ENCODE measurements around the gene RPL27A.

The RPL27A gene

GRCh38 chr11:8709002-8709672 lies 26.5 kb downstream of the RPL27A start:
- no CpG with 5 or more reads among the region's 12 CpGs for WGBS (ENCODE audit: extremely low coverage, insufficient coverage, insufficient read length)
- H3K4ac ChIP-seq (ENCODE audit: low read depth, low read length) = no peak overlapping the region
- H3K27me3 ChIP-seq (ENCODE audit: insufficient read depth, low read length) = no peaks in the 10 kb centered on the region
- H3K18ac ChIP-seq (ENCODE audit: low read length) = no peak overlapping the region
- H3K23ac ChIP-seq (ENCODE audit: low read length) = no peak overlapping the region
- H3K4me3 ChIP-seq (ENCODE audit: low read depth, low read length) = no peak overlapping the region
- no peak overlapping the region for H4K91ac ChIP-seq (ENCODE audit: low read depth, low read length)
- H3K79me2 ChIP-seq (ENCODE audit: control insufficient read depth, insufficient read depth, low read length, poor library complexity) = no peaks in the 10 kb centered on the region
- H2BK12ac ChIP-seq (ENCODE audit: low read length) = no peak overlapping the region
- no peak overlapping the region for H3K4me2 ChIP-seq (ENCODE audit: low read length)
- H3K9me3 ChIP-seq (ENCODE audit: insufficient read depth, low read depth, low read length) = no peaks in the 10 kb centered on the region
- peaks cover 48 to 56% of the 10 kb centered on the region in 2 experiments for H3K36me3 ChIP-seq (ENCODE audit: control insufficient read depth in 1 of 2, insufficient read depth in 2 of 2, low read length in 2 of 2)
- H3K27ac ChIP-seq (ENCODE audit: low read depth, low read length) = no peak overlapping the region
- H2AK5ac ChIP-seq (ENCODE audit: low read length) = no peak overlapping the region
- H3K4me1 ChIP-seq (ENCODE audit: control insufficient read depth in 1 of 2, insufficient read depth in 2 of 2, low read length in 2 of 2) = peaks cover 2 to 3% of the 10 kb centered on the region in 2 experiments
- H2AFZ ChIP-seq (ENCODE audit: insufficient read depth, low read length, poor library complexity) = no peak overlapping the region
- H3K9ac ChIP-seq (ENCODE audit: low read length) = no peak overlapping the region
- no peak overlapping the region for H4K12ac ChIP-seq (ENCODE audit: low read depth, low read length)
- no peak overlapping the region for H2BK5ac ChIP-seq (ENCODE audit: low read depth, low read length, poor library complexity)
- no peak for DNase-seq
- no peak overlapping the region for H4K8ac ChIP-seq (ENCODE audit: low read depth, low read length)
- H3K79me1 ChIP-seq (ENCODE audit: low read length) = no peaks in the 10 kb centered on the region
- H2BK120ac ChIP-seq (ENCODE audit: insufficient read depth, low read length, poor library complexity) = no peak overlapping the region
- H3K14ac ChIP-seq (ENCODE audit: low read length) = no peak overlapping the region

DNA sequence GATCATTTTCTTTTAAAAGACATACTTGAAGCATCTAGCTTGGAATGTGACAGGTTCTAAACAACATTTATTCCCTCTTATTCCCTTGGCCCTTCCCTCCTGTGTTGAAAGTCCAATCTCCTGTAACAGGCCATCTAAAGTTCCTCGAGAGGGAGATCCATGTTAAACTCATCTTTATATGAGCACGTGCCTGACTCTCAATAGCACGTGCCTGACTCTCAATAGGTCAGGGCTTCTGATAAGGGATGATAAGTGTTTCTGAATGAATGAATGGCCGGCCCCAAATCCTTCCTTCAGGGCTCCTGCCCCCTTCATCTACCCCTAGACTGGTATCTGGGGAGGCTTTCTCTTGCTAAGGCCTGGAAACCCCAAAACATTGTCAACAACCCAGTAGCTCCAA lies 27.2 kb downstream of the RPL27A start:
- no peak overlapping the region for H3K9ac ChIP-seq (ENCODE audit: low read length)
- no peak overlapping the region for H3K18ac ChIP-seq (ENCODE audit: low read length)
- no peak overlapping the region for H4K91ac ChIP-seq (ENCODE audit: low read depth, low read length)
- no peak overlapping the region for H2AFZ ChIP-seq (ENCODE audit: insufficient read depth, low read length, poor library complexity)
- H2BK5ac ChIP-seq (ENCODE audit: low read depth, low read length, poor library complexity) = no peak overlapping the region
- no peak overlapping the region for H2BK12ac ChIP-seq (ENCODE audit: low read length)
- H4K12ac ChIP-seq (ENCODE audit: low read depth, low read length) = no peak overlapping the region
- peaks cover 51 to 59% of the 10 kb centered on the region in 2 experiments for H3K36me3 ChIP-seq (ENCODE audit: control insufficient read depth in 1 of 2, insufficient read depth in 2 of 2, low read length in 2 of 2)
- H3K23ac ChIP-seq (ENCODE audit: low read length) = no peak overlapping the region
- H3K14ac ChIP-seq (ENCODE audit: low read length) = no peak overlapping the region
- no peak overlapping the region for H3K4me3 ChIP-seq (ENCODE audit: low read depth, low read length)
- H3K9me3 ChIP-seq (ENCODE audit: insufficient read depth, low read depth, low read length) = no peaks in the 10 kb centered on the region
- no peak overlapping the region for H2BK120ac ChIP-seq (ENCODE audit: insufficient read depth, low read length, poor library complexity)
- no peak overlapping the region for H3K27ac ChIP-seq (ENCODE audit: low read depth, low read length)
- H3K4me1 ChIP-seq (ENCODE audit: control insufficient read depth in 1 of 2, insufficient read depth in 2 of 2, low read length in 2 of 2) = peaks cover 4 to 9% of the 10 kb centered on the region in 2 experiments
- no peak overlapping the region for H3K4ac ChIP-seq (ENCODE audit: low read depth, low read length)
- no peak overlapping the region for H4K8ac ChIP-seq (ENCODE audit: low read depth, low read length)
- no peak overlapping the region for H3K4me2 ChIP-seq (ENCODE audit: low read length)
- WGBS (ENCODE audit: extremely low coverage, insufficient coverage, insufficient read length) = no CpG with 5 or more reads among the region's 4 CpGs
- no peaks in the 10 kb centered on the region for H3K79me2 ChIP-seq (ENCODE audit: control insufficient read depth, insufficient read depth, low read length, poor library complexity)
- no peaks in the 10 kb centered on the region for H3K79me1 ChIP-seq (ENCODE audit: low read length)
- no peak for DNase-seq
- H3K27me3 ChIP-seq (ENCODE audit: insufficient read depth, low read length) = no peaks in the 10 kb centered on the region
- no peak overlapping the region for H2AK5ac ChIP-seq (ENCODE audit: low read length)

DNA sequence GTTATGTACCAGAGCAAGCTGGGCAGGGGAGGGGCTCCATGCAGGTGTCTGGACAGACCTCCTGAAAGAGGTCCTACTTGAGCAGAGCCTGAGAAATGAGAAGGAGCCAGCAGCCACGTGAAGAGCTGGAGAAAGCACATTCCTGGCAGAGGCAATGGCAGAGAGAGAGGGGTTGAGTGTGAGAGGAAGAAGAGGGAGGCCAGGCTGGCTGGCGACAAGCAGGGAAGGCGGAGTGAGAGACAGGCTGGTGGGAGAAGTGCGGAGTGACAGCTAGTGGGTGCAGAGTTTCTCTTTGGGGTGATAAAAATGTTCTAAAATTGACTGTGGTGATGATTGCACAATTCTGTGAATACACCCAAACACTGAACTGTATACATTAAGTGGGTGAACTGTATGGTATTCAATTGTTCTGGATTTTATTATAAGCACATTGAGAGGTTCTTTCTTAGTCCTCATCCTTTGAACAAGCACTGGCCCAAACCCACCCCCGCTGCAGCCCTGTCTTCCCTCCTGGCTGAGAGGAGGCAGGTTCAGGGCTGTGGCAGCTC lies 29.4 kb downstream of the RPL27A start:
- Histone ChIP-seq H3K27ac (ENCODE audit: low read depth, low read length) (no peak overlapping the region), H3K14ac (ENCODE audit: low read length) (no peak overlapping the region), H3K23ac (ENCODE audit: low read length) (no peak overlapping the region), H3K79me1 (ENCODE audit: low read length) (peaks cover 5% of the 10 kb centered on the region), H2BK5ac (ENCODE audit: low read depth, low read length, poor library complexity) (no peak overlapping the region), H4K12ac (ENCODE audit: low read depth, low read length) (no peak overlapping the region), H2BK120ac (ENCODE audit: insufficient read depth, low read length, poor library complexity) (no peak overlapping the region), H3K9ac (ENCODE audit: low read length) (no peak overlapping the region), H3K36me3 (ENCODE audit: control insufficient read depth in 1 of 2, insufficient read depth in 2 of 2, low read length in 2 of 2) (peaks cover 51% of the 10 kb centered on the region in 2 experiments), H2AFZ (ENCODE audit: insufficient read depth, low read length, poor library complexity) (no peak overlapping the region), H3K27me3 (ENCODE audit: insufficient read depth, low read length) (no peaks in the 10 kb centered on the region), H2AK5ac (ENCODE audit: low read length) (no peak overlapping the region), H3K18ac (ENCODE audit: low read length) (no peak overlapping the region), H3K79me2 (ENCODE audit: control insufficient read depth, insufficient read depth, low read length, poor library complexity) (no peaks in the 10 kb centered on the region), H4K8ac (ENCODE audit: low read depth, low read length) (no peak overlapping the region), H3K4me2 (ENCODE audit: low read length) (no peak overlapping the region), H3K4me1 (ENCODE audit: control insufficient read depth in 1 of 2, insufficient read depth in 2 of 2, low read length in 2 of 2) (peaks cover 15 to 20% of the 10 kb centered on the region in 2 experiments), H2BK12ac (ENCODE audit: low read length) (no peak overlapping the region), H4K91ac (ENCODE audit: low read depth, low read length) (no peak overlapping the region), H3K9me3 (ENCODE audit: insufficient read depth, low read depth, low read length) (no peaks in the 10 kb centered on the region), H3K4ac (ENCODE audit: low read depth, low read length) (no peak overlapping the region), H3K4me3 (ENCODE audit: low read depth, low read length) (no peak overlapping the region)
- no CpG with 5 or more reads among the region's 5 CpGs for WGBS (ENCODE audit: extremely low coverage, insufficient coverage, insufficient read length)
- no peak for DNase-seq

GRCh38 chr11:8712506-8712905 lies 29.9 kb downstream of the RPL27A start:
- no peak overlapping the region for H3K4ac ChIP-seq (ENCODE audit: low read depth, low read length)
- no peak overlapping the region for H2AK5ac ChIP-seq (ENCODE audit: low read length)
- H2AFZ ChIP-seq (ENCODE audit: insufficient read depth, low read length, poor library complexity) = no peak overlapping the region
- H4K8ac ChIP-seq (ENCODE audit: low read depth, low read length) = no peak overlapping the region
- no peak overlapping the region for H2BK120ac ChIP-seq (ENCODE audit: insufficient read depth, low read length, poor library complexity)
- no peak overlapping the region for H3K18ac ChIP-seq (ENCODE audit: low read length)
- H3K4me1 ChIP-seq (ENCODE audit: control insufficient read depth in 1 of 2, insufficient read depth in 2 of 2, low read length in 2 of 2) = peaks cover 20 to 25% of the 10 kb centered on the region in 2 experiments
- H3K4me2 ChIP-seq (ENCODE audit: low read length) = no peak overlapping the region
- WGBS (ENCODE audit: extremely low coverage, insufficient coverage, insufficient read length) = no CpG with 5 or more reads among the region's 12 CpGs
- no peak overlapping the region for H2BK12ac ChIP-seq (ENCODE audit: low read length)
- peaks cover 11% of the 10 kb centered on the region for H3K79me1 ChIP-seq (ENCODE audit: low read length)
- H2BK5ac ChIP-seq (ENCODE audit: low read depth, low read length, poor library complexity) = no peak overlapping the region
- H4K12ac ChIP-seq (ENCODE audit: low read depth, low read length) = no peak overlapping the region
- H3K27me3 ChIP-seq (ENCODE audit: insufficient read depth, low read length) = no peaks in the 10 kb centered on the region
- H4K91ac ChIP-seq (ENCODE audit: low read depth, low read length) = no peak overlapping the region
- peaks cover 3% of the 10 kb centered on the region for H3K79me2 ChIP-seq (ENCODE audit: control insufficient read depth, insufficient read depth, low read length, poor library complexity)
- no peak overlapping the region for H3K27ac ChIP-seq (ENCODE audit: low read depth, low read length)
- H3K14ac ChIP-seq (ENCODE audit: low read length) = no peak overlapping the region
- H3K23ac ChIP-seq (ENCODE audit: low read length) = no peak overlapping the region
- H3K9me3 ChIP-seq (ENCODE audit: insufficient read depth, low read depth, low read length) = no peaks in the 10 kb centered on the region
- no peak for DNase-seq
- H3K9ac ChIP-seq (ENCODE audit: low read length) = no peak overlapping the region
- peaks cover 50 to 51% of the 10 kb centered on the region in 2 experiments for H3K36me3 ChIP-seq (ENCODE audit: control insufficient read depth in 1 of 2, insufficient read depth in 2 of 2, low read length in 2 of 2)
- H3K4me3 ChIP-seq (ENCODE audit: low read depth, low read length) = no peak overlapping the region
